Progenitor cell of endocrine pancreas (in vitro differentiated cells): Measurements from ENCODE around the gene ACVRL1. TPM values are rescaled to one million over a fixed set of nuclear protein-coding genes. Genes with fewer than 3 reads are reported as not detected.
A peak's percentile ranks its signal among the peaks of the same experiment; 100 is the strongest.

ENCODE experiments used
- DNase-seq: peaks from one replicate; pipeline ENCODE4 v3.0.0; 2021; ENCODE audit warnings: low spot score; ENCODE audit not compliant: unreplicated experiment
- H3K27ac Mint-ChIP-seq: 2 replicates; pipeline ENCODE4 v1.8.0; 2021; ENCODE audit warnings: mild to moderate bottlenecking, moderate library complexity, mixed read lengths
- H3K27me3 Mint-ChIP-seq: 2 replicates; pipeline ENCODE4 v1.8.0; 2021; ENCODE audit warnings: mixed read lengths
- H3K36me3 Mint-ChIP-seq: 2 replicates; pipeline ENCODE4 v1.8.0; 2022; ENCODE audit warnings: mixed read lengths; ENCODE audit not compliant: insufficient read depth
- H3K4me1 Mint-ChIP-seq: 2 replicates; pipeline ENCODE4 v1.8.0; 2021; ENCODE audit warnings: low read depth, mixed read lengths
- H3K4me3 Mint-ChIP-seq: 2 replicates; pipeline ENCODE4 v1.8.0; 2021; ENCODE audit warnings: low read depth, mild to moderate bottlenecking, moderate library complexity, mixed read lengths
- H3K9me3 Mint-ChIP-seq: 2 replicates; pipeline ENCODE4 v1.8.0; 2021; ENCODE audit warnings: low read depth, mixed read lengths
- total RNA-seq: library from RNA; stranded (reverse); gene quantifications from 2 replicates; pipeline ENCODE4 v1.2.1, GENCODE V29; 2021
- TF ChIP-seq, protein P1 (sequence below): fragments of 200-600 bp; sonication (generic); IDR thresholded peaks from one replicate; pipeline ENCODE4 v1.5.0; 2021; ENCODE audit warnings: antibody characterized with exemption, mild to moderate bottlenecking; ENCODE audit not compliant: unreplicated experiment

Gene ACVRL1
- total RNA-seq, 1 donor from 2014 or later = not detected

DNA sequence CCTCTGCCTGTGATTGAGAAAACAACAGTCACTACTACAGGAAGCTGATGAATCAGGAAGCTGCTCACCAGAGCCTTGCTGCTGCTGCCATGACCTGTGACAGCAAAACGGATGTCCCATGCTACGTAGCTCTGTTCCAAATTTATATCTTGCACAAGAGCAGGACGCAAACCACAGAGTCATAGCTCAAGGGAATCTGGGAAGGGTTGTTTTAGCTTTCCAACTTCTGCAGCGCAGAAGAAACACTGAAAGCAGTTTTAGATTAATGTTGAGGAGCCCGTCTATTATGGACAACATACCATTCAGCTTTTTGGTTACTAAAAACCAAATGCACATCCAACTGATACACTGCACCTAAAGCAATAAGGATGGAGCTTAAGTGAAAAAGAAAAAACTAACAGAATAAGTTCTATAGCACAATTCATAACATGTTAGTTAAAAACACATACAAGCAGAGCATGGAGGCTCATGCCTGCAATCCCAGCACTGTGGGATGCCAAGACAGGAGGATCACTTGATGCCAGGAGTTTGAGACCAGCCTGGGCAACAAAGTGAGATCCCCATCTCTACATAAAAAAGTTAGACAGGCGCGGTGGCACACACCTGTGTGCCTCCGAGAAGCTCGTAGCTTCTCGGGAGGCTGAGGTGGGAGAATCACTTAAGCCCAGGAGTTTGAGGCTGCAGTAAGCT, 21.1 kb upstream of the ACVRL1 start:
- Mint-ChIP-seq H3K4me3 (no peak overlapping the region), H3K36me3 (no peaks in the 10 kb centered on the region), H3K4me1 (peaks cover 3% of the 10 kb centered on the region), H3K27ac (no peak overlapping the region), H3K9me3 (peaks cover 6% of the 10 kb centered on the region), H3K27me3 (peaks cover 17% of the 10 kb centered on the region)
- DNase-seq = no peak
- TF ChIP-seq, protein P1, sequence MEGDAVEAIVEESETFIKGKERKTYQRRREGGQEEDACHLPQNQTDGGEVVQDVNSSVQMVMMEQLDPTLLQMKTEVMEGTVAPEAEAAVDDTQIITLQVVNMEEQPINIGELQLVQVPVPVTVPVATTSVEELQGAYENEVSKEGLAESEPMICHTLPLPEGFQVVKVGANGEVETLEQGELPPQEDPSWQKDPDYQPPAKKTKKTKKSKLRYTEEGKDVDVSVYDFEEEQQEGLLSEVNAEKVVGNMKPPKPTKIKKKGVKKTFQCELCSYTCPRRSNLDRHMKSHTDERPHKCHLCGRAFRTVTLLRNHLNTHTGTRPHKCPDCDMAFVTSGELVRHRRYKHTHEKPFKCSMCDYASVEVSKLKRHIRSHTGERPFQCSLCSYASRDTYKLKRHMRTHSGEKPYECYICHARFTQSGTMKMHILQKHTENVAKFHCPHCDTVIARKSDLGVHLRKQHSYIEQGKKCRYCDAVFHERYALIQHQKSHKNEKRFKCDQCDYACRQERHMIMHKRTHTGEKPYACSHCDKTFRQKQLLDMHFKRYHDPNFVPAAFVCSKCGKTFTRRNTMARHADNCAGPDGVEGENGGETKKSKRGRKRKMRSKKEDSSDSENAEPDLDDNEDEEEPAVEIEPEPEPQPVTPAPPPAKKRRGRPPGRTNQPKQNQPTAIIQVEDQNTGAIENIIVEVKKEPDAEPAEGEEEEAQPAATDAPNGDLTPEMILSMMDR = no peak

DNA sequence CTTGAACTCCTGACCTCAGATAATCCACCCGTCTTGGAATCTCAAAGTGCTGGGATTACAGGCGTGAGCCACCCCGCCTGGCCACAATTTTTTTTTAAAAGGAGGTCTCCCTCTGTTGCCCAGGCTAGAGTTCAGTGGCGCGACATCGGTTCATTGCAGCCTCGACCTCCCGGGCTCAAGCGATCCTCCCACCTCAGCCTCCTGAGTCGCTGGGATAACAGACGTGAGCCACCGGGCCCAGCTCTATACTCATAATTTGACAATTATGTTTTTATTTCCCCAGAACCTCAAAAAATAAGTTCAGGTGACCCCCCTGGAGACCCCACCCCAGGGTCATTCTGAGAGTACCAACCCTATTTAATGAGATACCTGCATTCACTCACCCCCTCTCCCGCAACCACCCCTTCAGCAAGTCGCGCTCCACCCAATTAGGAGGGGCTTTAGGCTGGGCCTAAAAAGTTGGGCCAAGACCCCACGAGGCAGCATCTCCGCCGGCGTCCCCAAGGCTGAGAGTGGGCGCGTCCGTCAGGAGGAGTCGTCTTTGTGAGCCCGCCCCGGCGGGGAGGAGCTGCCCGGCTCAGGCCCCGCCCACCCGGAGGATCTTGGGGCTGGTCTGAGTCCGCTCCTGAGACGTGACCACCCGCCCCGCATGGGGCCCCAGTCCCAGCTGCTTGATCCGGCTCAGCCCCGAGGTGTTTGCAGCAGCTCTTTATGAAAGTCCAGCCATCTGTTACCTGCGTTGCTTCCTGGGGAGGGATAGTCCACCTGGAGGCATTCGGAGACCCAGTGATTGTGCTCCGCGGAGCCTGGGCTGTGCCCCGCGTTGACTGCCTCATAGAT, 19.6 kb upstream of the ACVRL1 start, which contains the start of gene ANKRD33:
Gene ANKRD33 (plus strand): TSS at position 628 of the 840 bp plus-strand sequence. CDS start 84 bp downstream, at position 712.
- peak; percentile 56 for DNase-seq
- TF ChIP-seq, protein P1 = no peak
- H3K36me3 Mint-ChIP-seq = no peaks in the 10 kb centered on the region
- H3K9me3 Mint-ChIP-seq = peaks cover 6% of the 10 kb centered on the region
- H3K4me1 Mint-ChIP-seq = peaks cover 7% of the 10 kb centered on the region
- H3K4me3 Mint-ChIP-seq = peak within 1 kb of the TSS; percentile 33
- H3K27me3 Mint-ChIP-seq = peaks cover 17% of the 10 kb centered on the region
- H3K27ac Mint-ChIP-seq = peak within 1 kb of the TSS; percentile 49

DNA sequence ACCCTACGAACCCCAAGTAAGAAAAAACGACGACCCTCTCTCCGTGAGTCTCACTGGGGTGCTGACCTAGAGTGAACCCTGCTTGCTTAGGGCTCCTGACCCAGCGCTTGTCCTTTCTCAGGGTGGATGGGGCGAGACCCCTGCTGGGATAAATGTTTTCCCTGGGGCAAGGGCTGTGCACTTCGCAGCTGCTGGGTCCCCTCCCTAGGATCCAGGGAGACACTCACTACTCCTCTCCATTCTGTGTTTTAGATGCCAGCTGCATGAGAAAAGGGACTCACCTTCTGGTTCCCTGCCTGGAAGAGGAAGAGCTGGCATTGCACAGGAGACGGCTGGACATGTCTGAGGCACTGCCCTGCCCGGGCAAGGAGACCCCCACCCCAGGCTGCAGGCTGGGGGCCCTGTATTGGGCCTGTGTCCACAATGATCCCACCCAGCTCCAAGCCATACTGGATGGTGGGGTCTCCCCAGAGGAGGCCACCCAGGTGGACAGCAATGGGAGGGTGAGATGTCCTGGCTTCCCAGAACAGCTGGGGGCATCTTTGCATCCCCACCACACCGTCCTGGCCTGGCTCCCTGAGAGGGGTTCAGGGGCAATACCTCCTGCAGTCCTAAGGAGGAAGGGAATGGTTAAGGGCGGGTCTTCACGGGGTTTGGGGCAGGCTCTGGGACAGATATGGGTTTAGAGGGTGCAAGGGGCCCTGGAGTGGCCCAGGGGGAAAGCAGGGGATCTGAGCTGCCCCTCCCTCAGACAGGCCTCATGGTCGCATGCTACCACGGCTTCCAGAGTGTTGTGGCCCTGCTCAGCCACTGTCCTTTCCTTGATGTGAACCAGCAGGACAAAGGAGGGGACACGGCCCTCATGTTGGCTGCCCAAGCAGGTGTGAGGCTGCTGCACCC, 18.7 kb upstream of the ACVRL1 start:
- Mint-ChIP-seq H3K9me3 (peaks cover 6% of the 10 kb centered on the region), H3K4me3 (peak overlapping the region; percentile 33), H3K27ac (peak overlapping the region; percentile 49), H3K4me1 (peaks cover 7% of the 10 kb centered on the region), H3K36me3 (no peaks in the 10 kb centered on the region), H3K27me3 (peaks cover 17% of the 10 kb centered on the region)
- DNase-seq = no peak
- TF ChIP-seq, protein P1 = no peak

DNA sequence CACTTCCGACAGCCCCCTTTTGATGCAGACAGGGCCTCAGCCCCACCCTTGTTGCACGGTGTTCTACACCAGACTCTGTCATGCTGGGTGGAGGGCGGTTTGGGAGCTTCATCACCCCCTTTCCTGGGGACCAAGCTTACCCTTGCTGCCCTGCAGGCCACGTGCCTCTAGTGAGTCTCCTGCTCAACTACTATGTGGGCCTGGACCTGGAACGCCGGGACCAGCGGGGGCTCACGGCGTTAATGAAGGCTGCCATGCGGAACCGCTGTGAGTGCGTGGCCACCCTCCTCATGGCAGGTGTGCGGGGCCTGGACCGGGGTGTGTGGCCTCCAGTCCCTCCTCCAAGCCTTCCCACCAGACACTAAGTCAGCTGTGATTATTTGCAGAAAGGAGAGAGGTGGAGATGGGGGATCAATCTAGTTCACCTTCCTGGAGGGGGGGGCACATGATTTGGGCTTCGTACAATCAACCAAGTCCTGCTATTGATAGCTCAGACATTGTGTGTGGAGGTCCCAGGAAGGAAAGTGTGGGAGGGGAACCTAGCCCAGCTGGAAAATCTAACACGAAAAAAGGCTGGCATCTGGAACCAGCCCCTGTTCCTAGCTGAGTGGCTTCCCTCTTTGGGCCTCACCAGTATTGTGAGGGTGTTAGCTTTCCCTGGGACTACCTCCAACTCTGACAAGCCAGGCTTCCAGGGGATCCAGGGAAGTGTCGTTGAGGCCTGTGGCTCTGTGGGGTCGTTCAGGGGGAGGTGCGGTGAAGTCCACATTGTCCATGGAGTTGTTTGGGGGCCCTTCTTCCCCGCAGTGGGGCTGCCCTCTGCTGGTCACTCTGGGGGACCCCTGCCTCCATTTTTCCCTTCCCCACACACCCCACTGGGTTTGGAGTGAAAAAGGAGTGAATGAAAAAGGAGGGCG, 17.8 kb upstream of the ACVRL1 start:
- H3K27ac Mint-ChIP-seq = no peak overlapping the region
- no peak for DNase-seq
- H3K36me3 Mint-ChIP-seq = no peaks in the 10 kb centered on the region
- peaks cover 6% of the 10 kb centered on the region for H3K9me3 Mint-ChIP-seq
- H3K27me3 Mint-ChIP-seq = peaks cover 17% of the 10 kb centered on the region
- no peak overlapping the region for H3K4me3 Mint-ChIP-seq
- TF ChIP-seq, protein P1 = peak; percentile 22
- H3K4me1 Mint-ChIP-seq = peaks cover 7% of the 10 kb centered on the region
